Natural killer cell (primary cell): ENCODE measurements around the gene ZG16. TPM values are rescaled to one million over a fixed set of nuclear protein-coding genes. Genes with fewer than 3 reads are reported as not detected.

Experiments
- ATAC-seq, 3 donors: fragments of 150-1000 bp in 2 of 3; fragments of 200-7000 bp in 1 of 3; cut with Tn5 transposase; 1 replicate in 1 of 3; 2 replicates in 2 of 3; pipeline ENCODE4 v1.10.0; 2021; ENCODE audit warnings: mild to moderate bottlenecking in 2 of 3, moderate library complexity in 2 of 3
- DNase-seq, 2 donors: peaks; one replicate each; pipeline versions ENCODE4 v3.0.0 to v3.0.0-alpha.2; 2013 to 2021; ENCODE audit warnings: mixed read lengths in 1 of 2
- H3K27ac ChIP-seq: one replicate; pipeline ENCODE4 v1.5.1; 2013; ENCODE audit warnings: mild to moderate bottlenecking, low read length
- H3K27me3 ChIP-seq: one replicate; pipeline ENCODE4 v1.6.1; 2013; ENCODE audit warnings: low read length; ENCODE audit not compliant: control insufficient read depth, insufficient read depth
- H3K36me3 ChIP-seq: one replicate; pipeline ENCODE4 v1.6.1; 2013; ENCODE audit warnings: low read length; ENCODE audit not compliant: control insufficient read depth, insufficient read depth
- H3K4me1 ChIP-seq: one replicate; pipeline ENCODE4 v1.6.1; 2013; ENCODE audit warnings: low read length; ENCODE audit not compliant: control insufficient read depth, insufficient read depth
- H3K4me3 ChIP-seq: one replicate; pipeline ENCODE4 v1.5.1; 2013; ENCODE audit warnings: low read length
- H3K9me3 ChIP-seq: one replicate; pipeline ENCODE4 v1.6.1; 2013; ENCODE audit warnings: low read length; ENCODE audit not compliant: control insufficient read depth, insufficient read depth
- H3K27ac Mint-ChIP-seq, 2 donors: one replicate each; pipeline ENCODE4 v1.8.0; 2022; ENCODE audit warnings: mild to moderate bottlenecking in 2 of 2, mixed read lengths in 2 of 2, moderate library complexity in 1 of 2
- H3K27me3 Mint-ChIP-seq, 2 donors: one replicate each; pipeline ENCODE4 v1.8.0; 2022; ENCODE audit warnings: low read depth in 2 of 2, mixed read lengths in 2 of 2
- H3K36me3 Mint-ChIP-seq: one replicate; pipeline ENCODE4 v1.8.0; 2022; ENCODE audit warnings: mixed read lengths
- H3K4me1 Mint-ChIP-seq, 2 donors: one replicate each; pipeline ENCODE4 v1.8.0; 2022; ENCODE audit warnings: mixed read lengths in 2 of 2
- H3K4me3 Mint-ChIP-seq: one replicate; pipeline ENCODE4 v1.8.0; 2022; ENCODE audit warnings: mild to moderate bottlenecking, moderate library complexity, mixed read lengths
- H3K9me3 Mint-ChIP-seq, 2 donors: one replicate each; pipeline ENCODE4 v1.8.0; 2022; ENCODE audit warnings: mixed read lengths in 2 of 2
- CTCF ChIP-seq: fragments of 200-600 bp; IDR thresholded peaks from one replicate; pipeline ENCODE4 v1.8.0; 2022; ENCODE audit warnings: antibody characterized with exemption
- WGBS: methylation state at CpG from one replicate; pipeline ENCODE4 v1.1.7; 2013; ENCODE audit warnings: missing lambda C conversion rate; ENCODE audit not compliant: insufficient coverage; 5-methylcytosine and 5-hydroxymethylcytosine counted together
- intact Hi-C: fragments of 100-400 bp; cut with micrococcal nuclease; formaldehyde crosslinking; loops from one replicate; pipeline ENCODE4 v1.14.2; 2022
- total RNA-seq, 4 donors: library from RNA; stranded (reverse); fragments of 120-200 nt in 1 of 4; gene quantifications; one replicate each; pipeline versions ENCODE4 v1.2.3 to v1.2.4, GENCODE V29; 2013 to 2022

ZG16 gene
- total RNA-seq, 3 donors from 2014 or later (not counting 1 experiment from before 2014, with no cell fraction given): not detected

GRCh38 chr16:29804455-29805231 lies 26.6 kb downstream of the ZG16 start:
- Mint-ChIP-seq H3K4me3 (peak overlapping the region; percentile 100), H3K36me3 (no peaks in the 10 kb centered on the region), H3K27ac (peak overlapping the region; percentile 98 to 99), H3K27me3 (no peaks in the 10 kb centered on the region), H3K4me1 (peaks cover 30 to 42% of the 10 kb centered on the region in 2 donors), H3K9me3 (no peaks in the 10 kb centered on the region)
- Histone ChIP-seq H3K27ac (peak overlapping the region; percentile 87), H3K9me3 (no peaks in the 10 kb centered on the region), H3K27me3 (no peaks in the 10 kb centered on the region), H3K4me3 (peak overlapping the region; percentile 66), H3K4me1 (peaks cover 35% of the 10 kb centered on the region), H3K36me3 (peaks cover 25% of the 10 kb centered on the region)
- intact Hi-C loops: loop anchor here (1.0 to 5.0 kb wide), 4 partner anchors 14 to 568 kb away; partner anchors contain the start of genes KIF22, MYL11, TAOK2 and TBC1D10B
- ATAC-seq (no peak), DNase-seq (no peak)
- no peak for TF ChIP-seq CTCF
- 18% methylated on average over 26 of the region's 26 CpGs for WGBS

- peak overlapping the region; percentile 98 to 99 for H3K27ac Mint-ChIP-seq
- Histone ChIP-seq H3K4me1 (peaks cover 44% of the 10 kb centered on the region), H3K27ac (peak overlapping the region; percentile 87), H3K9me3 (no peaks in the 10 kb centered on the region), H3K4me3 (peak overlapping the region; percentile 66), H3K36me3 (peaks cover 29% of the 10 kb centered on the region), H3K27me3 (no peaks in the 10 kb centered on the region)
- no peaks in the 10 kb centered on the region for H3K36me3 Mint-ChIP-seq
- under 1% methylated on average over 83 of the region's 103 CpGs for WGBS
- H3K9me3 Mint-ChIP-seq: no peaks in the 10 kb centered on the region
- DNase-seq: peak; percentile 96 to 98
- TF ChIP-seq CTCF: no peak
- no peaks in the 10 kb centered on the region for H3K27me3 Mint-ChIP-seq
- H3K4me3 Mint-ChIP-seq: peak overlapping the region; percentile 100
- intact Hi-C loops: loop anchor here (1.0 to 5.0 kb wide), 4 partner anchors 15 to 567 kb away; partner anchors contain the start of genes KIF22, MYL11, TAOK2 and TBC1D10B
- ATAC-seq: peak; percentile 66 to 88 (median 66)
- H3K4me1 Mint-ChIP-seq: peaks cover 31 to 46% of the 10 kb centered on the region in 2 donors
Measured at GRCh38 chr16:29805232-29806098, 27.4 kb downstream of the ZG16 start.

- WGBS: 0% methylated on average over 20 of the region's 67 CpGs
Measured at GRCh38 chr16:29806099-29806579, 28.1 kb downstream of the ZG16 start, which contains the start of gene MAZ. MAZ (plus strand) TSS chr16:29806529; CDS start chr16:29806702, 173 bp downstream.

More at GRCh38 chr16:29806099-29806579, 28.1 kb downstream of the ZG16 start, which contains the start of gene MAZ:
- no peaks in the 10 kb centered on the region for H3K36me3 Mint-ChIP-seq
- Histone ChIP-seq H3K4me3 (peak within 1 kb of the TSS; percentile 66), H3K27me3 (no peaks in the 10 kb centered on the region), H3K27ac (peak within 1 kb of the TSS; percentile 94), H3K9me3 (no peaks in the 10 kb centered on the region), H3K36me3 (peaks cover 24% of the 10 kb centered on the region), H3K4me1 (peaks cover 50% of the 10 kb centered on the region)
- H3K4me1 Mint-ChIP-seq: peaks cover 38 to 53% of the 10 kb centered on the region in 2 donors
- peak within 1 kb of the TSS; percentile 100 for H3K4me3 Mint-ChIP-seq
- intact Hi-C loops: loop anchor here (5.0 kb wide), 3 partner anchors 166 to 566 kb away; partner anchors contain the start of genes MYL11, TAOK2 and TBC1D10B
- H3K9me3 Mint-ChIP-seq: no peaks in the 10 kb centered on the region
- peak; percentile 3 to 18 (median 8) for ATAC-seq
- H3K27ac Mint-ChIP-seq: peak within 1 kb of the TSS; percentile 98 to 99
- DNase-seq: peak; percentile 58 to 89
- TF ChIP-seq CTCF: no peak
- no peaks in the 10 kb centered on the region for H3K27me3 Mint-ChIP-seq
